HL-60 (cell line): ENCODE measurements around the gene PAQR9.

ENCODE experiments used
- DNase-seq, 2 experiments: peaks; one replicate each; pipeline ENCODE4 v3.0.0-alpha.2; 2010 to 2020; ENCODE audit warnings: low read depth in 1 of 2, low spot score in 1 of 2
- H3K27ac ChIP-seq: fragments of 250-450 bp; sonication (Bioruptor Pico); replicated peaks from 2 replicates; pipeline ENCODE4 v1.5.1; 2020; ENCODE audit warnings: mild to moderate bottlenecking, moderate library complexity
- H3K27me3 ChIP-seq: fragments of 250-450 bp; sonication (Bioruptor Pico); 2 replicates; pipeline ENCODE4 v1.5.1; 2021; ENCODE audit warnings: mild to moderate bottlenecking, moderate library complexity; ENCODE audit not compliant: insufficient read depth, poor library complexity, severe bottlenecking
- H3K4me3 ChIP-seq: replicated peaks from 2 replicates; pipeline ENCODE4 v1.5.1; 2011; ENCODE audit warnings: mild to moderate bottlenecking, control low read depth, low read length; ENCODE audit not compliant: insufficient read depth
- GABPA ChIP-seq: IDR thresholded peaks from 2 replicates; pipeline ENCODE4 v1.6.1; 2012; ENCODE audit warnings: low read depth
- POLR2AphosphoS5 ChIP-seq: IDR thresholded peaks from 2 replicates; pipeline ENCODE4 v1.6.1; 2012; ENCODE audit warnings: low read depth
- SPI1 ChIP-seq: IDR thresholded peaks from 2 replicates; pipeline ENCODE4 v1.6.1; 2012; ENCODE audit warnings: low read depth, mild to moderate bottlenecking, borderline replicate concordance
- TF ChIP-seq, protein P1 (sequence below): IDR thresholded peaks from 2 replicates; pipeline ENCODE4 v1.6.1; 2012; ENCODE audit warnings: low read depth; ENCODE audit not compliant: insufficient replicate concordance
- TF ChIP-seq, protein P2 (sequence below): IDR thresholded peaks from one replicate; pipeline ENCODE4 v1.5.1; 2011; ENCODE audit warnings: low read length, control low read depth, inconsistent platforms; ENCODE audit not compliant: insufficient read depth

The PAQR9 gene

DNA sequence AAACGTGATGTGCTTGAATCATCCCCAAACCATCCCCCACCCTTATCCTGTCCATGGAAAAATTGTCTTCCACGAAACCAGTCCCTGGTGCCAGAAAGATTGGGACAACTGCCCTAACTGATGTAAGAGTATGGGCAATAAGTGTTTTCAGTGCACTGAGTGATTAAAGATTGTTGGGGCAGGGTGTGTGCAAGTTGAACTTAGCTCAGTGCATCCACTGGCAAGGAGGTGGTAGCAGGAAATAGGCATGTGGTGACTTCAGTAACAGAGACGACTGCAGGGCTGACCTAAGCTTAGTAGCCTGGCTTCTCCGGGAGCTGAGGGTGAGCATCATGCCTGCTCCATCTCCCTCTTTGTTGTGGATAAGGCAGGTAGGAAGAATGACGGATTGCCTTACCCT lies 27.5 kb downstream of the PAQR9 start:
- Histone ChIP-seq H3K27ac (no peak overlapping the region), H3K27me3 (no peaks in the 10 kb centered on the region), H3K4me3 (no peak overlapping the region)
- TF ChIP-seq SPI1 (no peak), GABPA (no peak), POLR2AphosphoS5 (no peak)
- TF ChIP-seq, protein P1, sequence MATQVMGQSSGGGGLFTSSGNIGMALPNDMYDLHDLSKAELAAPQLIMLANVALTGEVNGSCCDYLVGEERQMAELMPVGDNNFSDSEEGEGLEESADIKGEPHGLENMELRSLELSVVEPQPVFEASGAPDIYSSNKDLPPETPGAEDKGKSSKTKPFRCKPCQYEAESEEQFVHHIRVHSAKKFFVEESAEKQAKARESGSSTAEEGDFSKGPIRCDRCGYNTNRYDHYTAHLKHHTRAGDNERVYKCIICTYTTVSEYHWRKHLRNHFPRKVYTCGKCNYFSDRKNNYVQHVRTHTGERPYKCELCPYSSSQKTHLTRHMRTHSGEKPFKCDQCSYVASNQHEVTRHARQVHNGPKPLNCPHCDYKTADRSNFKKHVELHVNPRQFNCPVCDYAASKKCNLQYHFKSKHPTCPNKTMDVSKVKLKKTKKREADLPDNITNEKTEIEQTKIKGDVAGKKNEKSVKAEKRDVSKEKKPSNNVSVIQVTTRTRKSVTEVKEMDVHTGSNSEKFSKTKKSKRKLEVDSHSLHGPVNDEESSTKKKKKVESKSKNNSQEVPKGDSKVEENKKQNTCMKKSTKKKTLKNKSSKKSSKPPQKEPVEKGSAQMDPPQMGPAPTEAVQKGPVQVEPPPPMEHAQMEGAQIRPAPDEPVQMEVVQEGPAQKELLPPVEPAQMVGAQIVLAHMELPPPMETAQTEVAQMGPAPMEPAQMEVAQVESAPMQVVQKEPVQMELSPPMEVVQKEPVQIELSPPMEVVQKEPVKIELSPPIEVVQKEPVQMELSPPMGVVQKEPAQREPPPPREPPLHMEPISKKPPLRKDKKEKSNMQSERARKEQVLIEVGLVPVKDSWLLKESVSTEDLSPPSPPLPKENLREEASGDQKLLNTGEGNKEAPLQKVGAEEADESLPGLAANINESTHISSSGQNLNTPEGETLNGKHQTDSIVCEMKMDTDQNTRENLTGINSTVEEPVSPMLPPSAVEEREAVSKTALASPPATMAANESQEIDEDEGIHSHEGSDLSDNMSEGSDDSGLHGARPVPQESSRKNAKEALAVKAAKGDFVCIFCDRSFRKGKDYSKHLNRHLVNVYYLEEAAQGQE: no peak
- TF ChIP-seq, protein P2, sequence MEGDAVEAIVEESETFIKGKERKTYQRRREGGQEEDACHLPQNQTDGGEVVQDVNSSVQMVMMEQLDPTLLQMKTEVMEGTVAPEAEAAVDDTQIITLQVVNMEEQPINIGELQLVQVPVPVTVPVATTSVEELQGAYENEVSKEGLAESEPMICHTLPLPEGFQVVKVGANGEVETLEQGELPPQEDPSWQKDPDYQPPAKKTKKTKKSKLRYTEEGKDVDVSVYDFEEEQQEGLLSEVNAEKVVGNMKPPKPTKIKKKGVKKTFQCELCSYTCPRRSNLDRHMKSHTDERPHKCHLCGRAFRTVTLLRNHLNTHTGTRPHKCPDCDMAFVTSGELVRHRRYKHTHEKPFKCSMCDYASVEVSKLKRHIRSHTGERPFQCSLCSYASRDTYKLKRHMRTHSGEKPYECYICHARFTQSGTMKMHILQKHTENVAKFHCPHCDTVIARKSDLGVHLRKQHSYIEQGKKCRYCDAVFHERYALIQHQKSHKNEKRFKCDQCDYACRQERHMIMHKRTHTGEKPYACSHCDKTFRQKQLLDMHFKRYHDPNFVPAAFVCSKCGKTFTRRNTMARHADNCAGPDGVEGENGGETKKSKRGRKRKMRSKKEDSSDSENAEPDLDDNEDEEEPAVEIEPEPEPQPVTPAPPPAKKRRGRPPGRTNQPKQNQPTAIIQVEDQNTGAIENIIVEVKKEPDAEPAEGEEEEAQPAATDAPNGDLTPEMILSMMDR: no peak
- DNase-seq: no peak

DNA sequence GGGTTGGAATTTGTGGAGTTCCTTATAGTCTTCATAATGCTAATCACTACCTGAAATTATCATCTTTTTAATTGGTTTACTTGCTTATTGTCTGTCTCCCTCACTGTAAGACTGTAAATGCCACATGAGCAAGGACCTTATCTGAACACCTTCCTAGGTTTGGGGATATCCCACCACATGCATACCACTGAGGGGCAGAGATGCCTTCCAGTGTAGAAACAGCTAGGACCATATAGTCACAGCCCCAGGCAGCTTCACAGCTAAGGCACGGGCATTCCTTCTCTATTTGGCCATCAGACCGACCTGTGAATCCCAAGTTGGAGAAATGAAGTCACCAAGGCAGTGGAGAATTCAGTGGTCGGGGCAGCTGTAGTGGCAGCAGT lies 28.6 kb downstream of the PAQR9 start:
- TF ChIP-seq GABPA (no peak), SPI1 (no peak), POLR2AphosphoS5 (no peak)
- TF ChIP-seq, protein P2: no peak
- TF ChIP-seq, protein P1: no peak
- no peak overlapping the region for H3K4me3 ChIP-seq
- no peak for DNase-seq
- no peaks in the 10 kb centered on the region for H3K27me3 ChIP-seq
- no peak overlapping the region for H3K27ac ChIP-seq

DNA sequence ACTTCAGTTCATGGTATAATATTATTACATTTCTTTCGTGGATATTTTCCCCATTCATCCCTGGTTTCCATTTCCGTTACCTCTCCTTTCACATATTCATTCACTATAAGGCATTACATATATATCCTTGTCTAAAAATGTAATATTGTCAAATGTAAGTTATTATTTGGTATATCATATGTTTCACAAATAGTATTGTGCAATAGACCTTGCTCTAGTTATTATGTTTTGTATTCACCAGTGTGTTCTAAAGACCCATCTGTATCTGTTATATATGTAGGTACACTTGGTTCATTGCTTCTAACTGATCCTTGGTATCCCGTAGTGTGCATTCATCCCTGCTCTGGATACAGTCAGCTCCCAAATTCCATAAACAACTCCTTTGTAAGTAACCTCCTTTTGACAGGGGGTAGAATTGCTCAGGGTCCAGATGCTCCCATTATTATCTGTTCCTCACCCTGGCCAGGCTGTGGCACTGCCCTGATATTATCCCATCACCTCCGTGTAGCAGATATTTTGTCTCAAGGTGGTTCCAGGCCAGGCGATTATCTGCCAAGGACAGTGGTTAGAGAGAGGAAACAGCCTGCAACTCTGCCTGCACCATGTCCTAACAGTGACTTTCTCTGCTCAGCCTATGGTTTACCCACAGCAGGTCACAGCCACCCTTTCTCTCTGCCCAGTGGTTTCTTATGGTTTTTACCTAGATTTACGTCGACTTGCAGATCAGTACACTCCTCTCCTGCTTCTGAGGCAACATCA lies 29.2 kb downstream of the PAQR9 start:
- Histone ChIP-seq H3K4me3 (no peak overlapping the region), H3K27ac (no peak overlapping the region), H3K27me3 (no peaks in the 10 kb centered on the region)
- DNase-seq: no peak
- TF ChIP-seq POLR2AphosphoS5: no peak
- TF ChIP-seq, protein P2: no peak
- TF ChIP-seq, protein P1: no peak
- no peak for TF ChIP-seq GABPA
- TF ChIP-seq SPI1: no peak
